MM.1S (cell line): Measurements from ENCODE around the gene LRP5.

Experiments
- DNase-seq: peaks from one replicate; pipeline ENCODE4 v3.0.0-alpha.2; 2015
- H2AFZ ChIP-seq: fragments of 300-600 bp; sonication (generic); 2 replicates; pipeline ENCODE4 v1.6.0; 2016; ENCODE audit warnings: antibody characterized with exemption, low read length
- H3F3A ChIP-seq: fragments of 300-600 bp; sonication (generic); 2 replicates; pipeline ENCODE4 v1.6.1; 2016; ENCODE audit warnings: mild to moderate bottlenecking, antibody characterized with exemption, low read length, moderate library complexity, mixed read lengths; ENCODE audit not compliant: insufficient read depth
- H3K27ac ChIP-seq: fragments of 300-600 bp; sonication (generic); 2 replicates; pipeline ENCODE4 v1.5.1; 2016; ENCODE audit warnings: mild to moderate bottlenecking, low read length
- H3K27me3 ChIP-seq: fragments of 300-600 bp; sonication (generic); replicated peaks from 2 replicates; pipeline ENCODE4 v1.6.0; 2016; ENCODE audit warnings: low read length; ENCODE audit not compliant: insufficient read depth
- H3K36me3 ChIP-seq: fragments of 300-600 bp; sonication (generic); replicated peaks from 2 replicates; pipeline ENCODE4 v1.6.1; 2016; ENCODE audit warnings: mild to moderate bottlenecking, low read length, mixed read lengths; ENCODE audit not compliant: insufficient read depth
- H3K4me1 ChIP-seq: fragments of 300-600 bp; sonication (generic); 2 replicates; pipeline ENCODE4 v1.6.1; 2016; ENCODE audit warnings: low read length, mixed read lengths
- H3K4me2 ChIP-seq: fragments of 300-600 bp; sonication (generic); 2 replicates; pipeline ENCODE4 v1.6.0; 2016; ENCODE audit warnings: low read depth, low read length
- H3K4me3 ChIP-seq: fragments of 300-600 bp; sonication (generic); 2 replicates; pipeline ENCODE4 v1.5.1; 2016; ENCODE audit warnings: low read length, mixed read lengths
- H3K79me2 ChIP-seq: fragments of 300-600 bp; sonication (generic); 2 replicates; pipeline ENCODE4 v1.6.1; 2016; ENCODE audit warnings: mixed run types, low read length, mixed read lengths
- H3K9ac ChIP-seq: fragments of 300-600 bp; sonication (generic); 2 replicates; pipeline ENCODE4 v1.6.1; 2016; ENCODE audit warnings: low read length, mixed read lengths
- H3K9me2 ChIP-seq: fragments of 300-600 bp; sonication (generic); replicated peaks from 2 replicates; pipeline ENCODE4 v1.6.1; 2016; ENCODE audit warnings: mild to moderate bottlenecking, low read length, mixed read lengths; ENCODE audit not compliant: insufficient read depth
- H3K9me3 ChIP-seq: fragments of 300-600 bp; sonication (generic); replicated peaks from 2 replicates; pipeline ENCODE4 v1.6.1; 2016; ENCODE audit warnings: mild to moderate bottlenecking, low read length, mixed read lengths; ENCODE audit not compliant: insufficient read depth
- H4K20me1 ChIP-seq: fragments of 300-600 bp; sonication (generic); 2 replicates; pipeline ENCODE4 v1.6.1; 2016; ENCODE audit warnings: mild to moderate bottlenecking, low read length, moderate library complexity, mixed read lengths; ENCODE audit not compliant: insufficient read depth
- CTCF ChIP-seq: fragments of 300-600 bp; sonication (generic); IDR thresholded peaks from 2 replicates; pipeline ENCODE4 v1.5.1; 2016; ENCODE audit warnings: antibody characterized with exemption, low read length, mixed read lengths
- EZH2 ChIP-seq: fragments of 300-600 bp; sonication (generic); optimal IDR thresholded peaks from 2 replicates; pipeline ENCODE3; 2017; ENCODE audit warnings: low read depth, mild to moderate bottlenecking, antibody characterized with exemption, low read length, mixed read lengths
- EZH2phosphoT487 ChIP-seq: fragments of 300-600 bp; sonication (generic); IDR thresholded peaks from 2 replicates; pipeline ENCODE4 v1.6.1; 2018; ENCODE audit warnings: antibody characterized with exemption, low read length

Gene LRP5

GRCh38 chr11:68414496-68415221, 102.3 kb downstream of the LRP5 start:
- Histone ChIP-seq H3K36me3 (no peaks in the 10 kb centered on the region), H4K20me1 (no peaks in the 10 kb centered on the region)
- no peak for TF ChIP-seq CTCF
- TF ChIP-seq EZH2phosphoT487: no peak
- no peak for TF ChIP-seq EZH2

GRCh38 chr11:68416070-68416578, 103.7 kb downstream of the LRP5 start:
- Histone ChIP-seq H4K20me1 (no peaks in the 10 kb centered on the region), H2AFZ (no peak overlapping the region), H3K4me1 (no peaks in the 10 kb centered on the region), H3K79me2 (no peaks in the 10 kb centered on the region), H3K27ac (no peak overlapping the region), H3K9ac (no peak overlapping the region), H3K36me3 (no peaks in the 10 kb centered on the region), H3K4me3 (no peak overlapping the region), H3K9me2 (no peaks in the 10 kb centered on the region), H3F3A (no peaks in the 10 kb centered on the region), H3K4me2 (no peak overlapping the region), H3K27me3 (no peaks in the 10 kb centered on the region), H3K9me3 (no peaks in the 10 kb centered on the region)
- TF ChIP-seq EZH2: no peak
- no peak for TF ChIP-seq CTCF
- no peak for DNase-seq

More at GRCh38 chr11:68414496-68415221, 102.3 kb downstream of the LRP5 start:
- Histone ChIP-seq H3K79me2 (no peaks in the 10 kb centered on the region), H3K9ac (no peak overlapping the region), H3K9me3 (no peaks in the 10 kb centered on the region), H3K27ac (no peak overlapping the region), H3K4me1 (no peaks in the 10 kb centered on the region), H3K9me2 (no peaks in the 10 kb centered on the region), H3K4me3 (no peak overlapping the region), H3K27me3 (no peaks in the 10 kb centered on the region), H3K4me2 (no peak overlapping the region), H2AFZ (no peak overlapping the region), H3F3A (no peaks in the 10 kb centered on the region)
- no peak for DNase-seq

- no peaks in the 10 kb centered on the region for H3K27me3 ChIP-seq
- H3K4me2 ChIP-seq: no peak overlapping the region
- no peaks in the 10 kb centered on the region for H3K9me2 ChIP-seq
- no peak overlapping the region for H3K27ac ChIP-seq
- no peaks in the 10 kb centered on the region for H3F3A ChIP-seq
- H2AFZ ChIP-seq: no peak overlapping the region
- H3K9ac ChIP-seq: no peak overlapping the region
- H3K4me3 ChIP-seq: no peak overlapping the region
- no peaks in the 10 kb centered on the region for H4K20me1 ChIP-seq
- H3K36me3 ChIP-seq: no peaks in the 10 kb centered on the region
- no peaks in the 10 kb centered on the region for H3K79me2 ChIP-seq
- DNase-seq: no peak
- no peak for TF ChIP-seq EZH2
- no peak for TF ChIP-seq CTCF
- TF ChIP-seq EZH2phosphoT487: no peak
- H3K9me3 ChIP-seq: no peaks in the 10 kb centered on the region
- H3K4me1 ChIP-seq: no peaks in the 10 kb centered on the region
Observed at GRCh38 chr11:68418648-68419047, 106.3 kb downstream of the LRP5 start.
